Neural cell (in vitro differentiated cells): ENCODE results near the gene ELANE. TPM values are rescaled to one million over a fixed set of nuclear protein-coding genes. Genes with fewer than 3 reads are reported as not detected.

Experiments used
- H2AFZ ChIP-seq: fragments of 200-600, 300-800 bp; sonication (generic), shearing (Covaris generic); 2 replicates; pipeline ENCODE4 v1.6.0; 2014; ENCODE audit warnings: low read depth, mild to moderate bottlenecking, antibody characterized with exemption, low read length, moderate library complexity
- H3F3A ChIP-seq: fragments of 200-600 bp; shearing (Covaris generic); 2 replicates; pipeline ENCODE4 v1.6.1; 2016; ENCODE audit warnings: mild to moderate bottlenecking, moderate library complexity, mixed read lengths, antibody characterized with exemption, low read length; ENCODE audit not compliant: insufficient read depth, poor library complexity, severe bottlenecking
- H3K27ac ChIP-seq: fragments of 200-600, 300-800 bp; sonication (generic), shearing (Covaris generic); 2 replicates; pipeline ENCODE4 v1.5.1; 2014; ENCODE audit warnings: mild to moderate bottlenecking, low read length, moderate library complexity
- H3K27me3 ChIP-seq: fragments of 300-800, 200-600 bp; sonication (generic), shearing (Covaris generic); 2 replicates; pipeline ENCODE4 v1.6.0; 2014; ENCODE audit warnings: mild to moderate bottlenecking, low read depth, low read length, moderate library complexity; ENCODE audit not compliant: insufficient read depth
- H3K36me3 ChIP-seq: fragments of 300-800, 200-600 bp; sonication (generic), shearing (Covaris generic); 2 replicates; pipeline ENCODE4 v1.5.1; 2014; ENCODE audit warnings: mild to moderate bottlenecking, antibody characterized with exemption, low read length, moderate library complexity; ENCODE audit not compliant: insufficient read depth
- H3K4me2 ChIP-seq: fragments of 300-800, 200-600 bp; sonication (generic), shearing (Covaris generic); 2 replicates; pipeline ENCODE4 v1.6.0; 2014; ENCODE audit warnings: mild to moderate bottlenecking, low read length
- H3K4me3 ChIP-seq: fragments of 300-800, 200-600 bp; sonication (generic), shearing (Covaris generic); 2 replicates; pipeline ENCODE4 v1.5.1; 2014; ENCODE audit warnings: mild to moderate bottlenecking, low read length, moderate library complexity
- H3K79me2 ChIP-seq: fragments of 200-600 bp; shearing (Covaris generic); replicated peaks from 2 replicates; pipeline ENCODE4 v1.6.0; 2014; ENCODE audit warnings: mild to moderate bottlenecking, low read length, moderate library complexity; ENCODE audit not compliant: insufficient read depth
- H3K9ac ChIP-seq: fragments of 300-800, 200-600 bp; sonication (generic), shearing (Covaris generic); 2 replicates; pipeline ENCODE4 v1.6.1; 2016; ENCODE audit warnings: mild to moderate bottlenecking, low read length, mixed read lengths
- H3K9me2 ChIP-seq: fragments of 200-600 bp; shearing (Covaris generic); 2 replicates; pipeline ENCODE4 v1.6.1; 2016; ENCODE audit warnings: mild to moderate bottlenecking, low read length, mixed read lengths; ENCODE audit not compliant: insufficient read depth
- H3K9me3 ChIP-seq: fragments of 200-600, 300-800 bp; sonication (generic), shearing (Covaris generic); 2 replicates; pipeline ENCODE4 v1.6.1; 2016; ENCODE audit warnings: mild to moderate bottlenecking, mixed run types, low read length, moderate library complexity, mixed read lengths
- H4K20me1 ChIP-seq: fragments of 200-600 bp; shearing (Covaris generic); 2 replicates; pipeline ENCODE4 v1.6.1; 2016; ENCODE audit warnings: mild to moderate bottlenecking, mixed run types; ENCODE audit not compliant: insufficient read depth
- EP300 ChIP-seq: fragments of 450-650 bp; conservative IDR thresholded peaks from 2 replicates; pipeline ENCODE4 v1.6.1; 2014; ENCODE audit warnings: antibody characterized with exemption, mild to moderate bottlenecking, moderate library complexity; ENCODE audit not compliant: poor library complexity, severe bottlenecking
- EZH2 ChIP-seq: fragments of 200-600, 300-800 bp; shearing (Covaris generic), sonication (generic); IDR thresholded peaks from 2 replicates; pipeline ENCODE4 v1.6.1; 2014; ENCODE audit warnings: antibody characterized with exemption, low read length, borderline replicate concordance, mild to moderate bottlenecking; ENCODE audit not compliant: insufficient read depth, poor library complexity, severe bottlenecking
- MXI1 ChIP-seq: fragments of 450-650 bp; conservative IDR thresholded peaks from 2 replicates; pipeline ENCODE4 v1.6.1; 2014; ENCODE audit warnings: antibody characterized with exemption, mild to moderate bottlenecking; ENCODE audit not compliant: poor library complexity, severe bottlenecking
- POLR2AphosphoS5 ChIP-seq: IDR thresholded peaks from 2 replicates; pipeline ENCODE4 v1.6.1; 2012
- RAD21 ChIP-seq: fragments of 450-650 bp; conservative IDR thresholded peaks from 2 replicates; pipeline ENCODE4 v1.6.1; 2014; ENCODE audit warnings: antibody characterized with exemption, mild to moderate bottlenecking, moderate library complexity
- SMC3 ChIP-seq: fragments of 450-650 bp; conservative IDR thresholded peaks from 2 replicates; pipeline ENCODE4 v1.6.1; 2014; ENCODE audit warnings: antibody characterized with exemption, mild to moderate bottlenecking, moderate library complexity; ENCODE audit not compliant: poor library complexity
- TAF1 ChIP-seq: IDR thresholded peaks from 2 replicates; pipeline ENCODE4 v1.6.1; 2012; ENCODE audit warnings: low read depth
- polyA plus RNA-seq: library from polyadenylated mRNA; depleted of rRNA; stranded (reverse); fragments of >200 nt; gene quantifications from 2 replicates; pipeline ENCODE4 v1.2.3, GENCODE V29; 2014
- TF ChIP-seq, protein P1 (sequence below): IDR thresholded peaks from 2 replicates; pipeline ENCODE4 v1.6.1; 2012; ENCODE audit warnings: borderline replicate concordance
- TF ChIP-seq, protein P2 (sequence below): fragments of 450-650 bp; IDR thresholded peaks from 2 replicates; pipeline ENCODE4 v1.5.1; 2014; ENCODE audit warnings: antibody characterized with exemption, mild to moderate bottlenecking, moderate library complexity; ENCODE audit not compliant: poor library complexity, severe bottlenecking

Gene ELANE
- polyA plus RNA-seq, 1 donor from 2014 or later, result not detected

DNA sequence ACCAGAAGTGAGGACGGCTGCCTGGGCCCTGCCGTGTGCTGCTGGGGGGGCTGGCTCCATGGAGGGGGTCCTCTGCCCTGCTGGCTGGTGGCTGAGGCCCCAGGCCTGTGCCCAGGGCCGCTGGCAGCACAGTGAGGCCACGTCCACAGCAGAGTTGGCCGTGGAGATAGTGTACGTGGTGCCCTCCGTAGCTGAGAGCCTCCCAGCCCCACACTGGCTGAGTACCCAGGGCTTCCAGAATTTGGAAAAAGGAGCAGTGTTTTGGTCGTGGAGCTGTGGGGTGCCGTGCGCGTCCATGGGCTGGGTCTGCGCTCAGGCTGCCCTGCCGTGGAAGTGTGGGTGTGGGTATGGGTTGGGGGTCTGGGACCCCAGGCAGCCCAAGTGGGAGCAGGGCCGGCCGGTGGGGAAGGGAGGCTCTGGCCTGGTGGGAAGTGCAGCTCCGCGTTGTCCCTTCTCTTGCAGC lies 49.0 kb upstream of the ELANE start:
- peaks cover 48% of the 10 kb centered on the region for H4K20me1 ChIP-seq

DNA sequence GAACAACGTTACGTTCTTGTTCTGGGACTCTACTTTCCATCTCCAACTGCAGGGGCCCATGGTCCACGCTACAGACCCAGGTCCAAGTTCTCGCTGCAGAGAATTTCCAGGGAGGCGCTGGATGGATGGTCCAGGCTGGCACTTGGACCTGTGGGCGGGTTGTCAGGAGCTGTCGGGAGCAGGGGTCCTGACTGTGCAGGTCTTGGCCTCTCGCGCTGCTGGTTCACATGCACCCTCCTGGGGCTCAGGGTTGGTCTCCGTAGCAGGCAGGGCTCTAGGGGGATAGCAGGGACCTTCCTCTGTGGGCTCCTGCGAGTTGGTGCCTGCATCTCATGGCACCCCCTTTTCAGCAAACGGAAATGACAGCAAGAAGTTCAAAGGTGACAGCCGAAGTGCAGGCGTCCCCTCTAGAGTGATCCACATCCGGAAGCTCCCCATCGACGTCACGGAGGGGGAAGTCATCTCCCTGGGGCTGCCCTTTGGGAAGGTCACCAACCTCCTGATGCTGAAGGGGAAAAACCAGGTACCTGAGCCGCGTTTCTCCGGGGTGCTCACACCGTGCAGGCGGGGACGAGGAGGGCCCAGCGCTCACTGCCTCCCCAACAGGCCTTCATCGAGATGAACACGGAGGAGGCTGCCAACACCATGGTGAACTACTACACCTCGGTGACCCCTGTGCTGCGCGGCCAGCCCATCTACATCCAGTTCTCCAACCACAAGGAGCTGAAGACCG lies 48.3 kb upstream of the ELANE start:
- no peak overlapping the region for H2AFZ ChIP-seq
- H3K36me3 ChIP-seq, result no peaks in the 10 kb centered on the region
- no peak overlapping the region for H3K27ac ChIP-seq
- H3K79me2 ChIP-seq, result peaks cover 53% of the 10 kb centered on the region
- no peak overlapping the region for H3K4me3 ChIP-seq
- H3K4me2 ChIP-seq, result no peak overlapping the region
- H3F3A ChIP-seq, result no peaks in the 10 kb centered on the region
- peaks cover 40% of the 10 kb centered on the region for H4K20me1 ChIP-seq
- no peak overlapping the region for H3K9ac ChIP-seq
- no peaks in the 10 kb centered on the region for H3K9me3 ChIP-seq
- H3K9me2 ChIP-seq, result no peaks in the 10 kb centered on the region
- TF ChIP-seq, protein P1, sequence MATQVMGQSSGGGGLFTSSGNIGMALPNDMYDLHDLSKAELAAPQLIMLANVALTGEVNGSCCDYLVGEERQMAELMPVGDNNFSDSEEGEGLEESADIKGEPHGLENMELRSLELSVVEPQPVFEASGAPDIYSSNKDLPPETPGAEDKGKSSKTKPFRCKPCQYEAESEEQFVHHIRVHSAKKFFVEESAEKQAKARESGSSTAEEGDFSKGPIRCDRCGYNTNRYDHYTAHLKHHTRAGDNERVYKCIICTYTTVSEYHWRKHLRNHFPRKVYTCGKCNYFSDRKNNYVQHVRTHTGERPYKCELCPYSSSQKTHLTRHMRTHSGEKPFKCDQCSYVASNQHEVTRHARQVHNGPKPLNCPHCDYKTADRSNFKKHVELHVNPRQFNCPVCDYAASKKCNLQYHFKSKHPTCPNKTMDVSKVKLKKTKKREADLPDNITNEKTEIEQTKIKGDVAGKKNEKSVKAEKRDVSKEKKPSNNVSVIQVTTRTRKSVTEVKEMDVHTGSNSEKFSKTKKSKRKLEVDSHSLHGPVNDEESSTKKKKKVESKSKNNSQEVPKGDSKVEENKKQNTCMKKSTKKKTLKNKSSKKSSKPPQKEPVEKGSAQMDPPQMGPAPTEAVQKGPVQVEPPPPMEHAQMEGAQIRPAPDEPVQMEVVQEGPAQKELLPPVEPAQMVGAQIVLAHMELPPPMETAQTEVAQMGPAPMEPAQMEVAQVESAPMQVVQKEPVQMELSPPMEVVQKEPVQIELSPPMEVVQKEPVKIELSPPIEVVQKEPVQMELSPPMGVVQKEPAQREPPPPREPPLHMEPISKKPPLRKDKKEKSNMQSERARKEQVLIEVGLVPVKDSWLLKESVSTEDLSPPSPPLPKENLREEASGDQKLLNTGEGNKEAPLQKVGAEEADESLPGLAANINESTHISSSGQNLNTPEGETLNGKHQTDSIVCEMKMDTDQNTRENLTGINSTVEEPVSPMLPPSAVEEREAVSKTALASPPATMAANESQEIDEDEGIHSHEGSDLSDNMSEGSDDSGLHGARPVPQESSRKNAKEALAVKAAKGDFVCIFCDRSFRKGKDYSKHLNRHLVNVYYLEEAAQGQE, result no peak
- TF ChIP-seq MXI1, result no peak
- TF ChIP-seq RAD21, result no peak
- TF ChIP-seq SMC3, result no peak
- no peak for TF ChIP-seq EZH2
- TF ChIP-seq TAF1, result no peak
- no peak for TF ChIP-seq EP300
- no peak for TF ChIP-seq POLR2AphosphoS5
- no peaks in the 10 kb centered on the region for H3K27me3 ChIP-seq

More for the DNA sequence above, 49.0 kb upstream of the ELANE start:
- TF ChIP-seq EZH2 (no peak), MXI1 (no peak), POLR2AphosphoS5 (no peak), EP300 (no peak), TAF1 (no peak), SMC3 (no peak)
- TF ChIP-seq, protein P2, sequence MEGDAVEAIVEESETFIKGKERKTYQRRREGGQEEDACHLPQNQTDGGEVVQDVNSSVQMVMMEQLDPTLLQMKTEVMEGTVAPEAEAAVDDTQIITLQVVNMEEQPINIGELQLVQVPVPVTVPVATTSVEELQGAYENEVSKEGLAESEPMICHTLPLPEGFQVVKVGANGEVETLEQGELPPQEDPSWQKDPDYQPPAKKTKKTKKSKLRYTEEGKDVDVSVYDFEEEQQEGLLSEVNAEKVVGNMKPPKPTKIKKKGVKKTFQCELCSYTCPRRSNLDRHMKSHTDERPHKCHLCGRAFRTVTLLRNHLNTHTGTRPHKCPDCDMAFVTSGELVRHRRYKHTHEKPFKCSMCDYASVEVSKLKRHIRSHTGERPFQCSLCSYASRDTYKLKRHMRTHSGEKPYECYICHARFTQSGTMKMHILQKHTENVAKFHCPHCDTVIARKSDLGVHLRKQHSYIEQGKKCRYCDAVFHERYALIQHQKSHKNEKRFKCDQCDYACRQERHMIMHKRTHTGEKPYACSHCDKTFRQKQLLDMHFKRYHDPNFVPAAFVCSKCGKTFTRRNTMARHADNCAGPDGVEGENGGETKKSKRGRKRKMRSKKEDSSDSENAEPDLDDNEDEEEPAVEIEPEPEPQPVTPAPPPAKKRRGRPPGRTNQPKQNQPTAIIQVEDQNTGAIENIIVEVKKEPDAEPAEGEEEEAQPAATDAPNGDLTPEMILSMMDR, result no peak
- Histone ChIP-seq H3K79me2 (peaks cover 60% of the 10 kb centered on the region), H3K27me3 (no peaks in the 10 kb centered on the region), H3K9me2 (no peaks in the 10 kb centered on the region), H3F3A (no peaks in the 10 kb centered on the region), H3K36me3 (no peaks in the 10 kb centered on the region), H3K27ac (no peak overlapping the region), H3K9me3 (no peaks in the 10 kb centered on the region), H3K4me2 (no peak overlapping the region), H3K9ac (no peak overlapping the region), H2AFZ (no peak overlapping the region), H3K4me3 (no peak overlapping the region)
